ENCODE data around the gene TMIGD3. TPM values are rescaled to one million over a fixed set of nuclear protein-coding genes. Genes with fewer than 3 reads are reported as not detected.

TMIGD3 gene
- total RNA-seq, 1 experiment from 2014 or later = not detected

DNA sequence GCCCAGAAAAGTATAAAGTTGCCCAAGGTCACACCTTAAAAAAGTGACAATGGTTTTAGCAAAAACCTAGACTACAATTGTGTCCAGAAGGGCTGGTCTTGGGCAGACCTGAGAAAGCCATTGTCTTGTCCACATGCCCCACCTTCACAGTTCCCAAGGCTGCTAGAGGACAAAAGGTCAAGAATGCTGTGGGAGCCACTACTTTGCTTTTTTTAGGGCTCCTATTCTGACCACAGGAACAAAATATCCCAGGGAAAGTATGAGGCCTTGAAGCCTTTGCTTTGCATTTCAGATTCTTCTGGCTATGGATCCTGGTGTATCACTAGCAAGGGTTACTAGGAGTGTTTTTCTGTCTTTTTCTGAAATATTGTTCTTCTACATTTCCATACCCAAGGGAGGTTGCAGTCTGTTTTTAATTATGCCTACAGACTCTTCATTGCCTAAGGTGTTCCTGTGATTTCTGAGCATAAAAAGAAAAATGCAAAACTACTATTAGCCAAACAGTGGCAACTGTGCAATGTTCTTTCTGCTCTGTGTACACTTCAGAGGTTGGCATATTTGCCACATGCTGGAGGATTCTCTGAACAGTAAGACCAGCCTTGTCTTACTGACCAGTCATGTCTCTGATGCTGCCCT is 18.9 kb downstream of the TMIGD3 start:
- Histone ChIP-seq H3K27me3 (ENCODE audit: insufficient read depth, low read depth) (no peaks in the 10 kb centered on the region), H3K9me3 (ENCODE audit: insufficient read depth, low read depth) (no peaks in the 10 kb centered on the region), H3K4me3 (no peak overlapping the region), H3K9me2 (ENCODE audit: insufficient read depth) (no peaks in the 10 kb centered on the region), H4K20me1 (ENCODE audit: insufficient read depth) (no peaks in the 10 kb centered on the region), H3F3A (ENCODE audit: insufficient read depth, low read depth) (no peaks in the 10 kb centered on the region), H3K4me1 (replicated peaks; ENCODE audit: insufficient read depth) (peaks cover 12% of the 10 kb centered on the region; the same call in 1 of the 2 replicates), H3K36me3 (ENCODE audit: low read depth) (no peaks in the 10 kb centered on the region), H3K4me2 (no peak overlapping the region), H2AFZ (no peak overlapping the region), H3K79me2 (ENCODE audit: low read depth) (no peaks in the 10 kb centered on the region), H3K27ac (no peak overlapping the region)
- TF ChIP-seq, protein P1, sequence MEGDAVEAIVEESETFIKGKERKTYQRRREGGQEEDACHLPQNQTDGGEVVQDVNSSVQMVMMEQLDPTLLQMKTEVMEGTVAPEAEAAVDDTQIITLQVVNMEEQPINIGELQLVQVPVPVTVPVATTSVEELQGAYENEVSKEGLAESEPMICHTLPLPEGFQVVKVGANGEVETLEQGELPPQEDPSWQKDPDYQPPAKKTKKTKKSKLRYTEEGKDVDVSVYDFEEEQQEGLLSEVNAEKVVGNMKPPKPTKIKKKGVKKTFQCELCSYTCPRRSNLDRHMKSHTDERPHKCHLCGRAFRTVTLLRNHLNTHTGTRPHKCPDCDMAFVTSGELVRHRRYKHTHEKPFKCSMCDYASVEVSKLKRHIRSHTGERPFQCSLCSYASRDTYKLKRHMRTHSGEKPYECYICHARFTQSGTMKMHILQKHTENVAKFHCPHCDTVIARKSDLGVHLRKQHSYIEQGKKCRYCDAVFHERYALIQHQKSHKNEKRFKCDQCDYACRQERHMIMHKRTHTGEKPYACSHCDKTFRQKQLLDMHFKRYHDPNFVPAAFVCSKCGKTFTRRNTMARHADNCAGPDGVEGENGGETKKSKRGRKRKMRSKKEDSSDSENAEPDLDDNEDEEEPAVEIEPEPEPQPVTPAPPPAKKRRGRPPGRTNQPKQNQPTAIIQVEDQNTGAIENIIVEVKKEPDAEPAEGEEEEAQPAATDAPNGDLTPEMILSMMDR (conservative IDR thresholded peaks at IDR 0.05) = no peak
- TF ChIP-seq EZH2 (IDR thresholded peaks at IDR 0.05; ENCODE audit: low read depth) = no peak
- DNase-seq = peak in 1 of 2 experiments; percentile 31
- ChIA-PET POLR2A (ENCODE audit: unreplicated experiment) (no interaction called here), CTCF (no interaction called here)
- intact Hi-C loops (cut with micrococcal nuclease; ENCODE audit: unreplicated experiment) = loop anchor here (5.0 to 10.0 kb wide), 2 partner anchors 273 to 880 kb away; partner anchors contain the start of gene DDX20
- BruUV-seq (replicated peaks) = no TSS peak

DNA sequence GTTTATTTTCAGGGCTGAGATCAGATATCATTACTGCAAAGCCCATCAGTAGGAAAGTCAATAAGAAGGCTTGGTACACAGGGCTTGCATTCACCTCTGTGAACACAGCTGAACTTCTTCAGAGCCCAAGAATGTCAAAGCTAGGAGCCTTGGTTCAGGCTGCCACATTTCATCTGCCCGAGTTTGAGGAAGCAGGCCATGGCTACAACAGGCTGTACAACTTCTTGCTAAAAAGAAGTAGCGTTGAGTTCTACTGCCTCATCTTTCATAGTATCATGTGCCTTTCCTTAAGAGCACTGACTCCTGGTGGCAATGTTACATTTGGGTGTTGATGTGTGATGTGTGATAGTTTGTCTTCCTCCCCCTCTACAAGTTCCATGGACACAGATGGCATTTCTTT is 19.6 kb downstream of the TMIGD3 start:
- DNase-seq = no peak
- H3K27ac ChIP-seq = no peak overlapping the region
- ChIA-PET CTCF (no interaction called here), POLR2A (ENCODE audit: unreplicated experiment) (no interaction called here)
- BruUV-seq (replicated peaks) = no TSS peak
- H3K27me3 ChIP-seq (ENCODE audit: insufficient read depth, low read depth) = no peaks in the 10 kb centered on the region
- no peak overlapping the region for H3K4me2 ChIP-seq
- no peak overlapping the region for H2AFZ ChIP-seq
- H4K20me1 ChIP-seq (ENCODE audit: insufficient read depth) = no peaks in the 10 kb centered on the region
- no peaks in the 10 kb centered on the region for H3K36me3 ChIP-seq (ENCODE audit: low read depth)
- H3K79me2 ChIP-seq (ENCODE audit: low read depth) = no peaks in the 10 kb centered on the region
- no peaks in the 10 kb centered on the region for H3F3A ChIP-seq (ENCODE audit: insufficient read depth, low read depth)
- no peak for TF ChIP-seq EZH2 (IDR thresholded peaks at IDR 0.05; ENCODE audit: low read depth)
- TF ChIP-seq, protein P1 (conservative IDR thresholded peaks at IDR 0.05) = no peak
- H3K9me2 ChIP-seq (ENCODE audit: insufficient read depth) = no peaks in the 10 kb centered on the region
- intact Hi-C loops (cut with micrococcal nuclease; ENCODE audit: unreplicated experiment) = loop anchor here (5.0 to 10.0 kb wide), 2 partner anchors 273 to 881 kb away; partner anchors contain the start of gene DDX20
- peaks cover 12% of the 10 kb centered on the region; the same call in 1 of the 2 replicates for H3K4me1 ChIP-seq (replicated peaks; ENCODE audit: insufficient read depth)
- H3K4me3 ChIP-seq = no peak overlapping the region
- H3K9me3 ChIP-seq (ENCODE audit: insufficient read depth, low read depth) = no peaks in the 10 kb centered on the region

DNA sequence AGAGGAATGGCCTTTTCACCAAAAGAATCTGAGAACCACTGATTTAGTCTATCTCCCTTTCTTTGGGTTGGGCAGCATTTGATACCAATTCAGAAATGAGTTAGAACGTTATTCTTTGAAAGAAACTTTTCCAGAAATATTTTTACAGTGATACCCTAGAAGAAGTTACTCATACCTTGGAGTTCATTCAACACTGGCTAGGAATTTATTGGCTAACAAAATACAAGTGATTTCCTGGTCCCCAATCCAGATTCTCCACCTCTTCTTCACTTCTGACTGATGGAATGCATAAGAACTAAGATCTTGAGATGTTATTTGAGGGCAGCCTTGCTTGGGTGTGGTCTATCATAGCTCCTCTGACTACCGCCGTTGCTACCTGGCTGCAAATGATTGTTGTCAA is 20.3 kb downstream of the TMIGD3 start:
- H2AFZ ChIP-seq = no peak overlapping the region
- no peak overlapping the region for H3K4me2 ChIP-seq
- intact Hi-C loops (cut with micrococcal nuclease; ENCODE audit: unreplicated experiment) = loop anchor here (5.0 to 10.0 kb wide), 2 partner anchors 274 to 882 kb away; partner anchors contain the start of gene DDX20
- no peaks in the 10 kb centered on the region for H3K9me2 ChIP-seq (ENCODE audit: insufficient read depth)
- H3K36me3 ChIP-seq (ENCODE audit: low read depth) = no peaks in the 10 kb centered on the region
- TF ChIP-seq, protein P1 (conservative IDR thresholded peaks at IDR 0.05) = no peak
- TF ChIP-seq EZH2 (IDR thresholded peaks at IDR 0.05; ENCODE audit: low read depth) = no peak
- no peak overlapping the region for H3K4me3 ChIP-seq
- H3K27ac ChIP-seq = no peak overlapping the region
- no peaks in the 10 kb centered on the region for H4K20me1 ChIP-seq (ENCODE audit: insufficient read depth)
- no peaks in the 10 kb centered on the region for H3K27me3 ChIP-seq (ENCODE audit: insufficient read depth, low read depth)
- CTCF ChIA-PET = no interaction called here
- no peaks in the 10 kb centered on the region for H3K79me2 ChIP-seq (ENCODE audit: low read depth)
- BruUV-seq (replicated peaks) = no TSS peak
- no peaks in the 10 kb centered on the region for H3K9me3 ChIP-seq (ENCODE audit: insufficient read depth, low read depth)
- DNase-seq = peak in 1 of 2 experiments; percentile 33
- H3K4me1 ChIP-seq (replicated peaks; ENCODE audit: insufficient read depth) = peaks cover 12% of the 10 kb centered on the region; the same call in 1 of the 2 replicates
- H3F3A ChIP-seq (ENCODE audit: insufficient read depth, low read depth) = no peaks in the 10 kb centered on the region
- POLR2A ChIA-PET (ENCODE audit: unreplicated experiment) = no interaction called here
